ENCODE data around the gene KHNYN.

Gene KHNYN

DNA sequence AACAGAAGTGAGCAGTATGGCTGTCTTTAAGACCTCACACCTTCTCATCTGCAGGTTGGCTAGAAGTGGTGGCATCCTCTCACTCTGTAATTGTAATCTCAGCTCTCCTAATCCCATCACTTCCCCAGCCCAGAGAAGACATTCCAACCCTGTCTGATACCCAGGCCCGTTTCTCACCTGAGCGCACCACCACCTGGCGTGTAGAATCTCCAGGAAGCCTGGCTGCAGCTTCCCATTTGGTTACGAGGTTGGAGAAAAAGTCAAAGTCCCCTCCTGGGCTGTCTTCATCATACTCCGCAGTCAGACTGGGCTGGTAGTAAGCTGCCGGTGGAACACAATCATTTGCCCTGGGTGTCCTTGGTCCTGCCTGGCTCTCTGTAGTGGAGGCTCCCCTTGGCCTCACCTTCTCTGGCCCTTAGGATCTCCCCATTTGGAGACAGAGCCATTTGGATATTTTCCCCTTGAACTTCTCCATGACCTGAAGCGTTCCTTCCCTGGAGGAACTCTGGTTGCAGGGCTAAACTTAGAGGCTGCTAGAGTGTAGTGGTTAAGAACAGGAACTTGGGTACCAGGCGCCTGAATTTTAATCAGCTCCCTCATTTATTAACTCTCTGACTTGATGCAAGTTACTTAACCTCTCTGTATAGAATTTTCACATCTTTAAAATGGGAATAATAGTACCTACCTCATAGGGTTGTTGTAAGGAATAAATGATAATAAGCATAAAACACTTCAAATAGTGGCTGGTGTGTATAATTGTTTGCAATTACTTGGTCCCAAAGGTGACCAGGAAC is 11.0 kb downstream of the KHNYN start:
- Histone ChIP-seq H3K36me3 (ENCODE audit: control insufficient read depth in 2 of 2, insufficient read depth in 1 of 2, low read length in 2 of 2) (peaks cover 5 to 56% of the 10 kb centered on the region in 2 experiments; a peak in 2 of 3 replicates), H3K9me3 (ENCODE audit: control insufficient read depth, insufficient read depth, low read depth, low read length) (no peaks in the 10 kb centered on the region), H3K27ac (ENCODE audit: extremely low read depth, low read depth, low read length) (no peak overlapping the region), H3K4me1 (ENCODE audit: control insufficient read depth, insufficient read depth, low read length) (peaks cover 8% of the 10 kb centered on the region), H3K4me3 (ENCODE audit: low read depth, low read length) (no peak overlapping the region)
- ChIA-PET POLR2A (interaction anchor here (0.6 to 2.4 kb wide), 5 partner anchors 10 to 170 kb away, joined by 3 to 40 read pairs (median 4); partner anchors contain the start of genes CBLN3, DHRS1, KHNYN and NOP9), CTCF (interaction anchor here (0.6 to 4.9 kb wide), 9 partner anchors 9 to 143 kb away, joined by 3 to 33 read pairs (median 3); partner anchors contain the start of gene CIDEB)
- TF ChIP-seq ZNF549 (tag by site-specific recombination; IDR thresholded peaks at IDR 0.05), result no peak
- TF ChIP-seq REPIN1 (tag by site-specific recombination; IDR thresholded peaks at IDR 0.05; ENCODE audit: low read depth), result no peak
- TF ChIP-seq ZNF266 (tag by site-specific recombination; IDR thresholded peaks at IDR 0.05; ENCODE audit: low read depth), result no peak
- TF ChIP-seq GLIS1 (tag by site-specific recombination; IDR thresholded peaks at IDR 0.05), result no peak
- no peak for TF ChIP-seq ZFP41 (tag by site-specific recombination; IDR thresholded peaks at IDR 0.05; ENCODE audit: borderline replicate concordance)
- TF ChIP-seq ZNF138 (tag by site-specific recombination; IDR thresholded peaks at IDR 0.05; ENCODE audit: borderline replicate concordance), result no peak
- no peak for TF ChIP-seq ZNF449 (tag by site-specific recombination; IDR thresholded peaks at IDR 0.05)
- no peak for TF ChIP-seq ZNF248 (tag by site-specific recombination; IDR thresholded peaks at IDR 0.05)
- no peak for TF ChIP-seq ZNF658 (tag by site-specific recombination; IDR thresholded peaks at IDR 0.05)
- TF ChIP-seq, protein P1, sequence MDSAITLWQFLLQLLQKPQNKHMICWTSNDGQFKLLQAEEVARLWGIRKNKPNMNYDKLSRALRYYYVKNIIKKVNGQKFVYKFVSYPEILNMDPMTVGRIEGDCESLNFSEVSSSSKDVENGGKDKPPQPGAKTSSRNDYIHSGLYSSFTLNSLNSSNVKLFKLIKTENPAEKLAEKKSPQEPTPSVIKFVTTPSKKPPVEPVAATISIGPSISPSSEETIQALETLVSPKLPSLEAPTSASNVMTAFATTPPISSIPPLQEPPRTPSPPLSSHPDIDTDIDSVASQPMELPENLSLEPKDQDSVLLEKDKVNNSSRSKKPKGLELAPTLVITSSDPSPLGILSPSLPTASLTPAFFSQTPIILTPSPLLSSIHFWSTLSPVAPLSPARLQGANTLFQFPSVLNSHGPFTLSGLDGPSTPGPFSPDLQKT (IDR thresholded peaks at IDR 0.05; ENCODE audit: borderline replicate concordance, low read depth, low read length), result no peak
- TF ChIP-seq ZNF239 (tag by site-specific recombination; IDR thresholded peaks at IDR 0.05), result no peak
- TF ChIP-seq ZNF24 (tag by site-specific recombination; IDR thresholded peaks at IDR 0.05), result no peak
- no peak for TF ChIP-seq ZNF155 (tag by site-specific recombination; IDR thresholded peaks at IDR 0.05)
- TF ChIP-seq ZFP69B (tag by site-specific recombination; IDR thresholded peaks at IDR 0.05), result no peak

GRCh38 chr14:24441485-24441884 is 11.7 kb downstream of the KHNYN start:
- Histone ChIP-seq H3K4me3 (ENCODE audit: low read depth, low read length) (peak overlapping the region; percentile 61), H3K36me3 (ENCODE audit: control insufficient read depth in 2 of 2, insufficient read depth in 1 of 2, low read length in 2 of 2) (peaks cover 5 to 50% of the 10 kb centered on the region in 2 experiments; a peak in 2 of 3 replicates), H3K9me3 (ENCODE audit: control insufficient read depth, insufficient read depth, low read depth, low read length) (no peaks in the 10 kb centered on the region), H3K27ac (ENCODE audit: extremely low read depth, low read depth, low read length) (peak overlapping the region; percentile 93), H3K4me1 (ENCODE audit: control insufficient read depth, insufficient read depth, low read length) (peaks cover 8% of the 10 kb centered on the region)
- POLR2A ChIA-PET, result interaction anchor here (0.7 to 2.4 kb wide), 9 partner anchors 11 to 199 kb away, joined by 3 to 40 read pairs (median 5); partner anchors contain the start of genes CBLN3, CIDEB, DHRS1 and KHNYN
- CTCF ChIA-PET, result interaction anchor here (0.5 to 4.9 kb wide), 12 partner anchors 10 to 488 kb away, joined by 3 to 33 read pairs (median 3); partner anchors contain the start of genes ADCY4, CIDEB and DHRS4
- TF ChIP-seq ZNF776 (tag by site-specific recombination; IDR thresholded peaks at IDR 0.05; ENCODE audit: borderline replicate concordance) (no peak), ZNF660 (tag by site-specific recombination; IDR thresholded peaks at IDR 0.05) (no peak), ZXDB (tag by site-specific recombination; IDR thresholded peaks at IDR 0.05) (no peak)

DNA sequence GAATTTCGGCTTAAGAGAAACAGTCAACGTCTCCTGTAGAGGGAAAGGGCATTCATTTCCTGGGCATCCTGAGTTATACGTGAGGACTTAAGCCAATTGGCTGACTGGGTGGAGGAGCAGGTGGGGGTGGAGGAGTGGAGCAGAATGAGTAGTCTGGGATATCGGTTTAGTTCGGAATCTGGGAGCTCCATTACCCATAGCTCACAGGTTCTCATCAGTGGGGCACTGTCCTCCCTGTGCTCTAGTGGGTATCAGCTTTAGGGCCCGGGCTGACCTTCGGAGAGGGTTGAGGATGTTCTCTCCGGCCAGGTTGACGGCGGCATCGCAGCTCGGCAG is 12.1 kb downstream of the KHNYN start:
- H3K36me3 ChIP-seq (ENCODE audit: control insufficient read depth in 2 of 2, insufficient read depth in 1 of 2, low read length in 2 of 2), result peaks cover 5 to 46% of the 10 kb centered on the region in 2 experiments; a peak in 2 of 3 replicates
- ChIA-PET POLR2A (interaction anchor here (0.7 to 2.4 kb wide), 9 partner anchors 11 to 200 kb away, joined by 3 to 40 read pairs (median 5); partner anchors contain the start of genes CBLN3, CIDEB, DHRS1 and KHNYN), CTCF (interaction anchor here (0.5 to 4.9 kb wide), 9 partner anchors 10 to 488 kb away, joined by 3 to 33 read pairs (median 4); partner anchors contain the start of genes ADCY4 and DHRS4)
- peaks cover 8% of the 10 kb centered on the region for H3K4me1 ChIP-seq (ENCODE audit: control insufficient read depth, insufficient read depth, low read length)
- peak overlapping the region; percentile 93 for H3K27ac ChIP-seq (ENCODE audit: extremely low read depth, low read depth, low read length)
- H3K9me3 ChIP-seq (ENCODE audit: control insufficient read depth, insufficient read depth, low read depth, low read length), result no peaks in the 10 kb centered on the region
- H3K4me3 ChIP-seq (ENCODE audit: low read depth, low read length), result peak overlapping the region; percentile 61
- TF ChIP-seq, protein P2, sequence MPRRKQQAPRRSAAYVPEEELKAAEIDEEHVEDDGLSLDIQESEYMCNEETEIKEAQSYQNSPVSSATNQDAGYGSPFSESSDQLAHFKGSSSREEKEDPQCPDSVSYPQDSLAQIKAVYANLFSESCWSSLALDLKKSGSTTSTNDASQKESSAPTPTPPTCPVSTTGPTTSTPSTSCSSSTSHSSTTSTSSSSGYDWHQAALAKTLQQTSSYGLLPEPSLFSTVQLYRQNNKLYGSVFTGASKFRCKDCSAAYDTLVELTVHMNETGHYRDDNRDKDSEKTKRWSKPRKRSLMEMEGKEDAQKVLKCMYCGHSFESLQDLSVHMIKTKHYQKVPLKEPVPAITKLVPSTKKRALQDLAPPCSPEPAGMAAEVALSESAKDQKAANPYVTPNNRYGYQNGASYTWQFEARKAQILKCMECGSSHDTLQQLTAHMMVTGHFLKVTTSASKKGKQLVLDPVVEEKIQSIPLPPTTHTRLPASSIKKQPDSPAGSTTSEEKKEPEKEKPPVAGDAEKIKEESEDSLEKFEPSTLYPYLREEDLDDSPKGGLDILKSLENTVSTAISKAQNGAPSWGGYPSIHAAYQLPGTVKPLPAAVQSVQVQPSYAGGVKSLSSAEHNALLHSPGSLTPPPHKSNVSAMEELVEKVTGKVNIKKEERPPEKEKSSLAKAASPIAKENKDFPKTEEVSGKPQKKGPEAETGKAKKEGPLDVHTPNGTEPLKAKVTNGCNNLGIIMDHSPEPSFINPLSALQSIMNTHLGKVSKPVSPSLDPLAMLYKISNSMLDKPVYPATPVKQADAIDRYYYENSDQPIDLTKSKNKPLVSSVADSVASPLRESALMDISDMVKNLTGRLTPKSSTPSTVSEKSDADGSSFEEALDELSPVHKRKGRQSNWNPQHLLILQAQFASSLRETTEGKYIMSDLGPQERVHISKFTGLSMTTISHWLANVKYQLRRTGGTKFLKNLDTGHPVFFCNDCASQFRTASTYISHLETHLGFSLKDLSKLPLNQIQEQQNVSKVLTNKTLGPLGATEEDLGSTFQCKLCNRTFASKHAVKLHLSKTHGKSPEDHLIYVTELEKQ (tag by site-specific recombination; IDR thresholded peaks at IDR 0.05; ENCODE audit: borderline replicate concordance), result no peak
- TF ChIP-seq ZBTB1 (tag by site-specific recombination; IDR thresholded peaks at IDR 0.05) (no peak), ZNF76 (tag by site-specific recombination; IDR thresholded peaks at IDR 0.05; ENCODE audit: borderline replicate concordance, low read depth) (peak; percentile 90), ZNF23 (tag by site-specific recombination; IDR thresholded peaks at IDR 0.05; ENCODE audit: borderline replicate concordance) (no peak), ZBTB17 (tag by site-specific recombination; IDR thresholded peaks at IDR 0.05) (peak; percentile 86), ZNF785 (tag by site-specific recombination; IDR thresholded peaks at IDR 0.05) (no peak), SCRT2 (tag by site-specific recombination; IDR thresholded peaks at IDR 0.05) (0 out of 2 replicates have a peak, but pooled peaks have one; percentile 8), ZNF707 (tag by site-specific recombination; IDR thresholded peaks at IDR 0.05) (no peak)

All from HEK293 (cell line).